COR-L47 (cell line): Measurements from ENCODE around the gene ABLIM1.

Experiments
- DNase-seq: peaks from one replicate; lab custom pipeline; 2025; lab: John Stamatoyannopoulos, UW

Gene ABLIM1

DNA sequence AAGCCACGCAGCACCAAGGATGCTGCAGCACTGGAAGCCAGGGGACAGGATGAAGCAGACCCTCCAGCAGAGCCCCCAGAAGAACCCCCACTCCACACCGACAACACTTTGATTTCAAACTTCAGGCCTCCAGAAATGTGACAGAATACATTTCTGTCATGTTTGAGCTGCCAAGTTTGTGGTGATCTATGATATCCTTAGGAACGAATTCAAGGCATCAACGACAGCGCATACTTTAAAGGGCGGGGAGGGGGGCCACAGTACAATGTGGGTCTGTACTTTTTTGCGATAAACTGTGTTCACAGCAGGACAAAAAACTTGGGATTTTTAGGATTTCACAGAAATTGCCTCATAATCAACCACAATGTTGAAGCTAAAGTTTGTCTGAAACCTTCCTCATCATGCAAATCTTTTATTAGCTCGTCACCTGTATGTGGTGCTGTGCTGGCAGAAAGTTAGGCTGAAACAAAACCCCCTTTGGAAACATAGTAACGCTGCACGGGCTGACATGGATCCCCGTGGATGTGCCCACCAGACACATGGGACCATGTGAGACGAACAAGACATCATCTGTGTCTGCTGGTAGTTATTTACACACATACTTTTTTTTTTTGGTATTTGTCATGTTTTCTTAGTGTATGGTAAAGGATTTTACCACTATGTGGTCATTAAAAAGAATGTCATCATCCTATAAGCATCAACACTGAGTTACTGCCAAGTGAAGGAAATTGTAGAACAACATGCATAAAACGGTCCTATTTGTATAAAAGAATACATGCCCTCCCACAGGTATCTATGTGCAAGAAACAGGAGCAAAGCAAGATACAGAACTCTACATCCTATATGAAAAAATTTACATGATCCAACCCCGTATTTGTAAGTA, 140.5 kb downstream of the ABLIM1 start:
- no peak for DNase-seq

- no peak for DNase-seq
Observed at GRCh38 chr10:114516356-114516755, 141.7 kb downstream of the ABLIM1 start.

- no peak for DNase-seq
Observed at GRCh38 chr10:114515298-114515914, 142.7 kb downstream of the ABLIM1 start.

- DNase-seq: no peak
Observed at GRCh38 chr10:114513381-114513792, 144.7 kb downstream of the ABLIM1 start.

DNA sequence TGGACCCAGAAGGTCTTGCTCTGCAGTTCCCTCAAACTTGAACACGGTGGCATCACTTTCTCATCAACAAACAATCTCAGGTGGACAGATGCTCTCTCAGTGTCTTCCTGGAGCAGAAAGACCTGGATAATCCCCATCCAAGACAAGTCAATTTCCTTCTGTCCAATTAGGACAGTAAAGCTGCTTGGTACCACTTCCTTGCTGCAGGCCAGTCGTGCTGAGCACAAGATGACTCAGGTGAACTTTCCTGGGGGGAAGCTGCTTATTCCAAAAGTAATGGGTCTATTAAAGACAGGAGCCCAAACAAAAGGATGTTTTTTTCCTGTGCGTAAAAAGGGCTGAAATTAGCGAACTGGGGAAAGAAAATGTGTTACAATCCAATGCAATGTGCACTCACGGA, 146.2 kb downstream of the ABLIM1 start:
- no peak for DNase-seq

DNA sequence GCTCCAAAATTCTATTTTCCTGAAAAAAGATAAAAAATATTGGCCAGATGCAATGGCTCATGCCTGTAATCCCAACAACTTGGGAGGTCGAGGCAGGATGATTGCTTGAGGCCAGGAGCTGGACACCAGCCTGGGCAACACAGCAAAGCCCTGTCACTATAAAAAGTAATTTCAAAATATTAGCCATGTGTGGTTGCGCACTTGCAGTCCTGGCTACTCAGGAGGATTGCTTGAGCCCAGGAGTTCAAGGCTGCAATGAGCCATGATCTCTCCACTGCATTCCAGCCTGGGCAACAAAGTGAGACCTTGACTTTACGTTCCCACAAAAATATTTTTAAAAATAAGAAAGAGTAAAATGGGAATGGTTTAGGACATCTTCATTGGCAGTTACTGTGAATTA, 149.7 kb downstream of the ABLIM1 start:
- no peak for DNase-seq

GRCh38 chr10:114507449-114507848, 150.6 kb downstream of the ABLIM1 start:
- peak; percentile 52 for DNase-seq

GRCh38 chr10:114506871-114507385, 151.1 kb downstream of the ABLIM1 start:
- DNase-seq: no peak

DNA sequence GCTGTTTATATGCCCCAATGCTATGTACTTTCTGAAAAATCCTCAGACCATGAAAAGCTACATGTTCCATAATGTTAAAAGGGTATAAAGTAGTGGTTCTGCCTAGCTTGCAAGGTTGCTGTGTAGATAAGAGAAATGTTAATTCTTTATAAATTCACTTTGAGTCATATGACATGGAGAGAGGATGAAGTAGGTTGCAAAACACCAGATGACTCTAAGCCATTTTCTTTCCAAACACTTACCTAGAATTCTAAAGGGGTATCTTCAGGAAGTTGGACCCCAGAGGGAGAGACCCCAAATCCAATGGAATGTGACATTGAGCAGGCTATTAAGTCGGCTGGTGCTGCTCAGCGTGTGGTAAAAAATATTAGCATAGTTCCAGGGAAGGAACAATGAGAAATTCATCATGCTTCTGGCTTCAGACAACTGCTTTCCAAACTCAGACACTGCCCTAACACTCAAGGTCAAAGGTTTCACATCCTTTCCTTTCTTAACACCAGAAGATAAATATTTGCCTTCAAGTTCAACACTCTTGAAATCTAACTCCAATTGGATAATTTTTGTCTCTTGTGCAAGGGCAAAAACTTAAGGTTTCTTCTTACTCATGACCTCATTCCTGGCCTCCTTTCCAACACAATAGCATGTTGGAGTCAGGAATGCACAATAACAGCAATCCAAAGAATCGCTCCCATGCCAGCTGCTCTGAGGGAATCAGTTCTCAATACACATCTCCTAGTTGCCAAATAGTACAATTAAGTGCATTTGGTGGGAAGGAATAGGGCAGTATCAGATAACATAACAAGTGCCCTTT, 153.1 kb downstream of the ABLIM1 start:
- DNase-seq: no peak

DNA sequence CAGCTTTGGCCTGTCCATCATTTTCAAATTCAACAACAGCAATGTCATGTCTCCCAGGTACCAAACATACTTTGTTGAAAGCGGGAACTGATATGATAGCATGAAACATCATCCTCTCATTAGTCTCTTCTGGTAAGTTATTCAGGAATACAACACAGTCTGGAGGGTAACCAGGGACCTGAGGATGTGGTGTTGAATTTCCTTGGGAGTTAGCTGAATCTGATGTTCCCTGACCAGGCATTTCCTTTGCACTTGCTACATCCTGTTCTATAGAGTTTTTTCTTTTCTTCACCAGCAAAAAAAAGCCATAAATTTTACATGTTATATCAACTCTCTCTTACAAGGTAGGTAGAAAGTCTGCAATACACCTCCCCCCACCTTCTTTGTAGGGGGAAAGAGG, 156.0 kb downstream of the ABLIM1 start:
- DNase-seq: no peak

DNA sequence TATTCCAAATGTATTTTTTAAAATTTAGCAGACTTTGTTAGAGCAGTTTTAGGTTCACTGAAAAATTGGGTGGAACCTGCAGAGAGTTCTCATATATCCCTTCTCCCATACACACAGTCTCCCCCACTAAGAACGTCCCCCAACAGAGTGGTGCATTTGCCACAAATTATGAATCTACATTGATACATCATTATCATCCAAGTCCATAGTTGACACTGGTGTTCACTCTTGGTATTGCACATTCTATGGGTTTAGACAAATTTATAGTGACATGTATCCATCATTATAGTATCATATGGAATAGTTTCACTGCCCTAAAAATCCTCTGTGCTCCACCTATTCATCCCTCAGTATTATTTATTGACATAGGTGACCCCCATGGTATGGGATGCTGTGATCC, 156.4 kb downstream of the ABLIM1 start:
- no peak for DNase-seq

- no peak for DNase-seq
Observed at GRCh38 chr10:114500643-114501042, 157.4 kb downstream of the ABLIM1 start.

DNA sequence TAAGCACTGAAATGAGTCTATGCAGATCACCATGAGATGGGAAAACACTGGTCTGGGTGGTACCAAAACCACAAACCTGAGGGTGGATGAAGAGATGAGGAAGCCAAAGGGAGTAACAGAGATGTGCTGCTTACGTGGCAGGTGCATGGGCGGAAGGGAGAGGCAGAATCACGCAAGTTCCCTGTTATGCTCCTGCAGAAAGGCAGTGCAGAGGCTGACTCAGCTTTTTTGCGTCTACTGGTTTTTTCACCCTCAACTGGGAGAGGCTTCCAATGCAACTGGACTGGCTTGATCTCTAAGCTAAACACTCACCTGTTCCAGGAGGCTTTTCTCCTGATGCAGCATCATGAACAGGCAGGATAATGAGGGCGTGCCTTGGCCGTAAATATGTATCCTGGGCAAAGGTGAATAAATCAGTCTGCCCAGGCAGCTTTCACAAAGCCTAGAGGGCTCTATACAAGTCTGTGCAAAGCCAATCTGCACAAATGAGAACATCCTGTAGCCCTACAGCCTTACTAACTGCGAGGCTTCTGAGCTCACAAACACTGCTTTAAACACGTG, 158.4 kb downstream of the ABLIM1 start:
- no peak for DNase-seq

DNA sequence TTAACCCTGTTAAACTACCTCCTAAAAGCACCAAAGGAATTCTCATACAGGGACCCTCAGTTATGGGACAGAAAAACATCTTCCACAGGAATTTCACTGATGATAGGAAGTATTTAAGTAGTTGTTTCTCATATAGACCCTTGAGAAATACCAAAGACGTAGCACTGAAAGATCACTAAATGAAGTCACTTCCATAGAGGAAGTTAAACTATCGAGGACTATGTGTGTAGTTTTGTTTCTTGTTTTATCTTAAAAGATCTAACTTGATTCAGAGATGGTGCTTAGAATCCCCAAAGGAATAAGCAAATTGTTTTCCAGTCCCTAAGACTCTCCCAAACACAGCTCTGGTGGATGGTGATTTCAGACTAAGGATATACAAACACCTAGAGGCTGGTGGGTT, 159.0 kb downstream of the ABLIM1 start:
- no peak for DNase-seq

DNA sequence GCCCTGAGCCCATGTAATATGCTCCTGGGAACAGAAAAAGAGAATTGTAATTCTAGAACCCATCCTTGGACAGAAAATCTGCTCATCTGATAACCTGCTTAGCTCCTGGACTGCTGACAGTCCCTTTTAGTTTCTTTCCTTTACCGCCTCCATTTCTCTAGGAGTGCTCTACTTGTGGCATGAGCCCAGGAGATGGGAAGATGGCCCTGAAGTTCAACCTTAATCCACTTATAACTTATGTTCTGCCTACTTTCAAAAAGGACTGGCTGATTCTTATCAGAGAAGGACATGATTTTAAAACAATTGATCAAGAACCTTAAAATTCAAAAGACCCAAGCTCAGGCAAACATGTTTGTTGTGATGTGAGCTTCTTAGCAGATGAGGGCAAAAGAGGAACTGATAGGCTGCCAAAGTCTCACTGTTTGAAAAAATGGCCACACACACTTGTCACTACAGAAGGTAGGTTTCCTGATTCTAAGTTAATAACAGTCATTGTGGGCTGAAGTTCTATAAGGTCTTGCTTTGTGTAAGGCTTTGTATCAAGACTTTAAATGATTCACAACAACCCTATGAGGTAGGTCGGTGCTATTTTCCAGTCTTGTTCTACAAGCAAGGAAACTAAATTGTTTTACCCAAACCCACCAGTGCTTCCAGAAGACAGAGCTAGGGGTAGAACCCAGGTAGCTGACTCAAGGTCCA, 159.5 kb downstream of the ABLIM1 start:
- no peak for DNase-seq

GRCh38 chr10:114495303-114495702, 162.8 kb downstream of the ABLIM1 start:
- no peak for DNase-seq

DNA sequence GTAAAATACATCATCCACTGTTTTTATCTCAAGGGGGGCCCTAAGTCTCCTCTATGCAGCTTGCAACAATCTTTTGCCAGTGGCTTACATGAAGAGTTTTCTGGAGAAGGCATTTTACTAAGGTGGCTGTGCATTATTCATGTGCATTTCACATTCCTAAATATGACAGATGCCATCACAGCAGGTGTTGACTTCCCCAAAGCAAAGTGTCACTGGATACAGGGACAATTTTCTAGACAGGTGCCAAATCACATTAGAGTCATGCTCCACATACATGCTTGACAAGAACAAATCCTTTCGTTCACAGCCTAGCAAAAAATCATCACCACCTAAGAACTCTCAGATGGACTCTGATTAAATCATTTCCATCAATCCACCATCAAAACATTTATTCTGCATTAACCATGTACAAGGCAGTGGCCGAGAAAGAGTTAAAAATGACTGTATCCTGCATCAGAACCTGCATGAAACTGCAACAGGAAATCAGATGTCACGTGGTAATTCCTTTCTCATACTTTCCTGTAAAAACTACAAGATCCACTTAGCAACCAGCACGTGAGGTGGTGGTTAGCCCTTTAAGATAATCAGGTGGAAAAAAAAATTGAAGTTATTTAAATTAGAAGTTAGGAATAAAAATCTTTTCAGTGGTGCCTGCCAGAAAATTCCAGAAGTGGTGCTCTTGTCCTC, 165.6 kb downstream of the ABLIM1 start:
- DNase-seq: no peak

DNA sequence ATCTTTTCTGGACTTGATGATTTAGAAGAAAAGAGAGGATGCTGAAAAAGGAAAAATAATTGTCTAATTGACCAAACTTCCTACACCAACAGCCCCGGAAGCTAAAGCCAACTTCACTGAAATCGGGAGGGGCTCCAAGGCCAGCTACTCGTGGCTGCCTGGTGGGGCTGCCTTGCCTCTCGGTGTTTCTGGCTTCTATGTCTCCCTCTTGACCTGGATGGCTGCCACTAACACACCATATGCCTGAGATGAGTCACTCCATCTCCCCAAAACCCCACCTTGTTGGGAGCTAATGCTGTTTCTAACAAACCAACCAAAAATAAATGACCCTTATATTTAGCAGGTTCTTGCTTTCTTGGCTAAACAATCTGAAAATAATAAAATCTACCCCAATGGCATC, 166.1 kb downstream of the ABLIM1 start:
- DNase-seq: no peak

- DNase-seq: no peak
Observed at GRCh38 chr10:114491419-114491818, 166.7 kb downstream of the ABLIM1 start.

- DNase-seq: no peak
Observed at GRCh38 chr10:114489521-114490310, 168.4 kb downstream of the ABLIM1 start.
